Ovary (tissue), 9 donors: Measurements from ENCODE around the gene TAF4. TPM values are rescaled to one million over a fixed set of nuclear protein-coding genes. Genes with fewer than 3 reads are reported as not detected.

Experiments
- DNase-seq, 5 donors: peaks; one replicate each; pipeline ENCODE4 v3.0.0-alpha.2; 2019 to 2020
- H3K27ac ChIP-seq, 2 donors: fragments of 200-600 bp; one replicate each; pipeline versions ENCODE4 v1.5.1 to v1.8.0; 2019 to 2022
- H3K27me3 ChIP-seq: fragments of 200-600 bp; one replicate; pipeline ENCODE4 v1.8.0; 2022
- H3K36me3 ChIP-seq: fragments of 200-600 bp; sonication (generic); one replicate; pipeline ENCODE4 v1.5.1; 2019
- H3K4me1 ChIP-seq: one replicate; pipeline ENCODE4 v1.8.1; 2013; ENCODE audit warnings: mild to moderate bottlenecking, moderate library complexity; ENCODE audit not compliant: insufficient read depth
- H3K4me3 ChIP-seq: fragments of 200-600 bp; sonication (generic); one replicate; pipeline ENCODE4 v1.5.1; 2017
- H3K9me3 ChIP-seq, 2 donors: fragments of 200-600 bp in 1 of 2; sonication (generic) in 1 of 2; one replicate each; pipeline versions ENCODE4 v1.5.1 to v1.8.1; 2013 to 2019; ENCODE audit warnings: mild to moderate bottlenecking in 1 of 2, moderate library complexity in 1 of 2
- EP300 ChIP-seq: sonication (generic); formaldehyde crosslinking; IDR thresholded peaks from one replicate; pipeline ENCODE4 v1.6.1; 2017; ENCODE audit warnings: antibody characterized with exemption
- POLR2A ChIP-seq: fragments of 450-650 bp; IDR thresholded peaks from one replicate; pipeline ENCODE4 v1.6.1; 2017; ENCODE audit warnings: antibody characterized with exemption, mild to moderate bottlenecking, moderate library complexity
- WGBS, 3 donors: extraction: QIAGEN DNeasy Blood & Tissue Kit in 1 of 3; methylation state at CpG; one replicate each; pipeline versions ENCODE4 v1.1.5 to v1.1.7; 2013 to 2017; 5-methylcytosine and 5-hydroxymethylcytosine counted together
- intact Hi-C, 4 donors: fragments of 100-400 bp; cut with DNase I; formaldehyde crosslinking; loops; one replicate each; pipeline versions ENCODE4 v1.11.0 to v1.15.1; 2022 to 2023
- polyA plus RNA-seq, 2 donors: library from polyadenylated mRNA; stranded (reverse); fragments of 200-250 nt in 1 of 2; fragments of 350-450 nt in 1 of 2; fragmentation: Illumina TruSeq in 1 of 2; extraction: RNeasy Lipid Tissue Mini Kit (QIAGEN cat#74804) in 1 of 2; gene quantifications; one replicate each; pipeline ENCODE4 v1.2.3, GENCODE V29; 2013 to 2014
- total RNA-seq, 7 donors: library from RNA; depleted of rRNA in 2 of 7; stranded (reverse); fragments of >200 nt in 2 of 7; fragmentation: NEBNext Ultra II Directional in 3 of 7; extraction: Animal tissue kit (Norgen Biotek cat#: 25700) in 3 of 7; gene quantifications; one replicate each; pipeline versions ENCODE4 v1.1.0 to v1.2.4, GENCODE V29; 2016 to 2023
- TF ChIP-seq, protein P1 (sequence below), 3 donors: fragments of 450-650 bp in 2 of 3; fragments of 200-600 bp in 1 of 3; IDR thresholded peaks; one replicate each; pipeline versions ENCODE4 v1.5.1 to v1.8.0; 2016 to 2022; ENCODE audit warnings: antibody characterized with exemption in 3 of 3, mild to moderate bottlenecking in 1 of 3
- donor health status: DM: no; HTN: no; CAD: no; lungs with moderate emphysema.
- donor health status: DM: no; HTN: no; CAD: no.
- donor health status: Bipolar disorder and iron deficiency.
- donor health status: DM: yes; HTN: yes; CAD: no.
- donor health status: DM: no; HTN: no; CAD: no.
- donor health status: DM: yes; HTN: yes; CAD: no.

Gene TAF4
- total and polyA plus RNA-seq, 9 donors, result 9.3 to 34.7 (median 19.8) TPM

DNA sequence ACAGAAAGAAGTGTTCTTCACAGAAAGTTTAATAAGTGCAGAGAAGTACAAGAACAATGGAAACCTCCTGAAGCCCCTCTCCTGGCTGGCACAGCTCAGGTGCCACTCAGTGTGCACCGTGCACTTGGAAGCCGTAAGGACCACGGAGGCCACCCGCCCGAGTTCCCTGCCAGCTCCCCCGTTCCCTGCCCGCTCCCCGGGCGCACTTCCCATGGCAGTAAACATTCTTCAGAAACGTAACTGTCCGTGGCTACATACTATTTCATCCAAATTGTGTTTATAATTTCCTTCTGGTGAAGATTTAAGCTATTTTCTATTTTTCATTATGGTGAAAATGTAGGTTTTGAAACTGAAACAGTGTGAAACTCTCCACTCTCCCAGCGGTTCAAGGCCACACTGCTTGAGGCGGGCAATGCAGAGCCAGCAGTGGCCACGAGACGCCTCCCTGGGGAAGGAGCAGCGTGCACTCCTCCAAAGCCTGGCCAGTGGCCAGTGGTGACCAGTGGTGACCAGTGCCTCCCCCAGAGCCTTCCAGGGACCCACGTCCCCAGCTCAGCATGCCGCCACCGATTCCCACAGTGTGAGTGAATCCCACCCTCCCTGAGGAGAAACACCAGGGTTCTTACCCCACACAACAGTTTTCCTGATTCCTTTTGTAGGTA is 46.4 kb downstream of the TAF4 start:
- intact Hi-C loops, result loop anchor here in 2 of 4 donors (5.0 to 10.0 kb wide), 3 partner anchors 123 to 386 kb away; partner anchors contain the start of genes ADRM1 (in 1 of the 2), CABLES2 (in 1 of the 2), PSMA7 (in 1 of the 2) and SS18L1 (in 1 of the 2)
- Histone ChIP-seq H3K4me1 (peaks cover 35% of the 10 kb centered on the region), H3K9me3 (no peaks in the 10 kb centered on the region), H3K4me3 (no peak overlapping the region), H3K27ac (peak overlapping the region in 1 of 2 donors; percentile 71), H3K36me3 (no peaks in the 10 kb centered on the region), H3K27me3 (no peaks in the 10 kb centered on the region)
- TF ChIP-seq POLR2A (no peak), EP300 (no peak)
- TF ChIP-seq, protein P1, sequence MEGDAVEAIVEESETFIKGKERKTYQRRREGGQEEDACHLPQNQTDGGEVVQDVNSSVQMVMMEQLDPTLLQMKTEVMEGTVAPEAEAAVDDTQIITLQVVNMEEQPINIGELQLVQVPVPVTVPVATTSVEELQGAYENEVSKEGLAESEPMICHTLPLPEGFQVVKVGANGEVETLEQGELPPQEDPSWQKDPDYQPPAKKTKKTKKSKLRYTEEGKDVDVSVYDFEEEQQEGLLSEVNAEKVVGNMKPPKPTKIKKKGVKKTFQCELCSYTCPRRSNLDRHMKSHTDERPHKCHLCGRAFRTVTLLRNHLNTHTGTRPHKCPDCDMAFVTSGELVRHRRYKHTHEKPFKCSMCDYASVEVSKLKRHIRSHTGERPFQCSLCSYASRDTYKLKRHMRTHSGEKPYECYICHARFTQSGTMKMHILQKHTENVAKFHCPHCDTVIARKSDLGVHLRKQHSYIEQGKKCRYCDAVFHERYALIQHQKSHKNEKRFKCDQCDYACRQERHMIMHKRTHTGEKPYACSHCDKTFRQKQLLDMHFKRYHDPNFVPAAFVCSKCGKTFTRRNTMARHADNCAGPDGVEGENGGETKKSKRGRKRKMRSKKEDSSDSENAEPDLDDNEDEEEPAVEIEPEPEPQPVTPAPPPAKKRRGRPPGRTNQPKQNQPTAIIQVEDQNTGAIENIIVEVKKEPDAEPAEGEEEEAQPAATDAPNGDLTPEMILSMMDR (IDR thresholded peaks at IDR 0.05), result peak in 1 of 3 donors; percentile 25
- DNase-seq, result peak; percentile 72 to 85 (median 81)
- WGBS, 3 donors, result 6 to 28% (median 7%) methylated on average over 19 of the region's 19 CpGs

DNA sequence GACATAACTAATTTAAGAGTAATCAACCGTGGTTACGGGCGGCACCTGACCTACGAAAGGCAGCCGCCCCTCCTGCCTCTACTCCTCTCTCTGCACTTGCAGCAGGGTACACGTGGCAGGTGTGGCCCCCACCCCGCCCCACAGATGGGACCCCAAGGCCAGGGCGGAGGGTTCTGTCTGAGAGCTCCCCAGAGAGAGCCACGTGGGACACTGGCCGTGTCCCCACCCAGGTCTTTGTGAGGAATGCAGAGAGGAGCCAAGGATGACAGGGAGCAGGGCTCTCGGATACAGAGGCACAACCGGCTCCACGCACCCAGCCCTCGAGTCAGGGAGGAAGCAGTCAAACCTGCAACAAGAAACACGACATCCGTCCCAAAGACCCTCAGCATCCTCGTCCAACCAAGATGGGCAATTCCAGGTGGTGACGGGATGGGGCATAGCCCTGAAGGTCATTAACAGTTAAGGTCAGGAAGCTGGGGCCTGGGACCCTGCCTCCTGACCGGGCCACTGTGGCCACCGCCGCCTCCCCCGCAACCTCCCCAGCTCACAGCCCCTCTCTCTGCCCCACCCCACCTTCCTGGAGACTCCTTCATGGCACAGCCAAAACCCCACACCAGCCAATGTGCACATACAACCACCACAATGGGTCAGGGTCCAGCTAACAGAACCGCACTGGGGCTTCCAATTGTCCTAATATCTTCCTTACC is 47.1 kb downstream of the TAF4 start:
- H3K27ac ChIP-seq, result peak overlapping the region in 1 of 2 donors; percentile 71
- intact Hi-C loops, result loop anchor here in 2 of 4 donors (5.0 to 10.0 kb wide), 3 partner anchors 124 to 386 kb away; partner anchors contain the start of genes ADRM1 (in 1 of the 2), CABLES2 (in 1 of the 2), PSMA7 (in 1 of the 2) and SS18L1 (in 1 of the 2)
- H3K4me1 ChIP-seq, result peaks cover 35% of the 10 kb centered on the region
- 64 to 83% (median 67%) methylated on average over 23 of the region's 23 CpGs for WGBS, 3 donors
- no peaks in the 10 kb centered on the region for H3K36me3 ChIP-seq
- DNase-seq, result no peak
- no peaks in the 10 kb centered on the region for H3K27me3 ChIP-seq
- TF ChIP-seq, protein P1 (IDR thresholded peaks at IDR 0.05), result no peak
- no peak for TF ChIP-seq EP300
- TF ChIP-seq POLR2A, result no peak
- H3K4me3 ChIP-seq, result no peak overlapping the region
- no peaks in the 10 kb centered on the region for H3K9me3 ChIP-seq

DNA sequence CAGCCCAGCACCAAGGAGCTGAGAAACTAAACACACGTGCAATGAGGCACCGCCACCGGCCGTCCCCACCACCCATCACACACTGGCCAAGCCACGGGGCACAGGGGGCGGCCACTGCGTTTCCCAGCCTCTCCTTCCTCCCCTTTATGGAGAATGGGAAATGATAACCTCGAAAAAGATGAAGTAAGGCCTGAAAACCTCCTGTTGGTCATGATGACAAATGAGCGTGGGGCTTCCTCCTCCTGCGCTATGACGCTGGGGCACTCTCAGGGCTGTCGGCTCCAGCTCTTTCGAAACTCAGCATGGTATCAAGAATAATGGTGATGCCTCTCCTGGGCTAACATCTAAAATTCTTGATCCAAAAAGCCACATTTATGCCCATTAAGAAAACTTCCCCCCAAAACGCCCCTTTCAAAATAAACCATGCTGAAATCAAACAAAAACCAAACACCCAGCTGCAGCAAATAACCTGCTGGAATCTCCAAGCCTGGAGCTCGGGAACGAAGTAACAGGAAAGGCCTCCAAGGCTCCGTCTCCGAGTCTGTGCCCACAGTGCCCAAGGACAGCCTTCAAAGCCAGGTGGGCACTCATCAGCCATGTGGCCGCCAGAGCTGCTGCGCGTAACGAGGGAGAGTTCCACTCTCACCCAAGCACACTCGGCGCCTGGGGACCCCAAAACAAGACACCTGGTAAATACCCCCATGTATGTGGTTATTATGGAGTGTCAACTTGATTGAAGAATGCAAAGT is 50.0 kb downstream of the TAF4 start:
- Histone ChIP-seq H3K27me3 (no peaks in the 10 kb centered on the region), H3K9me3 (no peaks in the 10 kb centered on the region), H3K4me1 (peaks cover 24% of the 10 kb centered on the region), H3K27ac (no peak overlapping the region), H3K4me3 (no peak overlapping the region), H3K36me3 (no peaks in the 10 kb centered on the region)
- intact Hi-C loops, result loop anchor here in 2 of 4 donors (5.0 to 10.0 kb wide), 3 partner anchors 127 to 389 kb away; partner anchors contain the start of genes ADRM1 (in 1 of the 2), CABLES2 (in 1 of the 2), PSMA7 (in 1 of the 2) and SS18L1 (in 1 of the 2)
- WGBS, 3 donors, result 84 to 87% (median 87%) methylated on average over 24 of the region's 24 CpGs
- peak in 1 of 5 donors; percentile 19 for DNase-seq
- TF ChIP-seq EP300 (no peak), POLR2A (no peak)
- TF ChIP-seq, protein P1 (IDR thresholded peaks at IDR 0.05), result no peak
